Islet of Langerhans (tissue), 1 donor: ENCODE data around the gene TMEM209.
"Not testable (repeated sequence)": the region's sequence is repeated elsewhere in the genome, so short reads cannot be mapped to it uniquely, and the experiment has no call there.

Source experiments
- FAIRE-seq: peaks from one replicate; lab custom pipeline; 2011; peaks lifted over from hg19 to GRCh38; lab: Jason Lieb, UNC

TMEM209 gene

GRCh38 chr7:130162196-130162595 lies 43.0 kb downstream of the TMEM209 start:
- FAIRE-seq, result no peak

- FAIRE-seq, result no peak
These were observed 44.8 kb downstream of the TMEM209 start for GRCh38 chr7:130160455-130160854.

DNA sequence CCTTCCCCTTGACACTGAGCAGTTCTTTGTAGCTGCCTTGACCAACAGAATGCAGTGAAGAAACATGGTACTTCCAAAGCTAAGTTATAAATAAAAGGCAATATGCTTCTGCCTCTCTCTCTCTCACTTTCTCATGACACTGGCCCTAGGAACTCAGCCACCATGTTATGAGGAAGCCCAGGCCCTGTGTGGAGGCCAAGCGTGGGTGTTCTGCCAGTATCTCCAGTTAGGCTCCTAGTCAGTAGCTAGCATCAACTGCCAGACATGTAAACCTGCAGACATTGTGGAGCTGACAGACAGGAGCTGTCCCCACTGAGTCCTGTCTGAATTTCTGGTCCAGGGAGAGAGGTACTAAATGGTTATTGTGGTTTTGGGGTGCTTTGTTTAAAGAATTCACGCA lies 45.2 kb downstream of the TMEM209 start:
- no peak for FAIRE-seq

GRCh38 chr7:130157700-130158099 lies 47.5 kb downstream of the TMEM209 start:
- no peak for FAIRE-seq

DNA sequence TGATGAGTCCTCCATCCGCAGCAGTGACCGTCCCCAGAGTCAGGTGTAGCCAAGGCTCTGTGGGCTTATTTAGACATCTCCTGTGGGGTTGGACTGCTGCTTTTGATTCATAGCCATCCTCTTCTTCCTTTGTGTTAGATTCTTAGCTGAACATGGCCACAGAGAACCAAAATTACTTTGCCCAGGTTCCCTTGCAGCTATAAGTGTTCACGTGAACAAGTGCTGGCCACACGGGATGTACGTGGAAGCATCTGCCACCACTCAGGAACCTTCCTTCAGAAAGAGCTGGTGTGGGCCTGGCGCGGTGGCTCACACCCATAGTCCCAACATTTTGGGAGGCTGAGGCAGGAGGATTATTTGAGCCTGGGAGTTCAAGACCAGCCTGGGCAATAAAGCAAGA lies 49.1 kb downstream of the TMEM209 start:
- no peak for FAIRE-seq

GRCh38 chr7:130154501-130155317 lies 50.5 kb downstream of the TMEM209 start:
- no peak for FAIRE-seq

- FAIRE-seq, result no peak
These were observed 51.1 kb downstream of the TMEM209 start for GRCh38 chr7:130154131-130154500.

GRCh38 chr7:130153211-130153908 lies 51.8 kb downstream of the TMEM209 start:
- FAIRE-seq, result no peak

GRCh38 chr7:130152493-130153210 lies 52.6 kb downstream of the TMEM209 start:
- no peak for FAIRE-seq

- FAIRE-seq, result no peak
These were observed 53.4 kb downstream of the TMEM209 start for GRCh38 chr7:130151591-130152492.

DNA sequence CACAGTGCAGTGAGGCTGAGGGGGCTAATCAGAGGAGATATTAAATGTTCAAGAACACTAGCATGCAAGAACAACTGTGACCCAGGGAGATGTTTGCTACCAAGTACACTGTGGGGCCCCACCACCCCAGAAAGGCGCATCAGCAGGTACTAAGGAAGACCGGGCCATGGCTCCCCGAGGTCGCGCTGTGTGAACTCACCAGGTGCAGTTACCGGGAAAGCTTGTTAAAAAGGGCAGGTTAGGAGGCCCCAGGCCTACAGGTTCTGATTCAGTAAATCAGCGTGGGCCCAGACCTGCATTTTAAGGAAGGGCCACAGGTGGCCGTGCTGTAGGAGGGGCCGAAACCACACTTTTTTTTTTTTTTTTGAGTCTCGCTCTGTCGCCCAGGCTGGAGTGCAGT lies 54.6 kb downstream of the TMEM209 start:
- FAIRE-seq, result no peak

DNA sequence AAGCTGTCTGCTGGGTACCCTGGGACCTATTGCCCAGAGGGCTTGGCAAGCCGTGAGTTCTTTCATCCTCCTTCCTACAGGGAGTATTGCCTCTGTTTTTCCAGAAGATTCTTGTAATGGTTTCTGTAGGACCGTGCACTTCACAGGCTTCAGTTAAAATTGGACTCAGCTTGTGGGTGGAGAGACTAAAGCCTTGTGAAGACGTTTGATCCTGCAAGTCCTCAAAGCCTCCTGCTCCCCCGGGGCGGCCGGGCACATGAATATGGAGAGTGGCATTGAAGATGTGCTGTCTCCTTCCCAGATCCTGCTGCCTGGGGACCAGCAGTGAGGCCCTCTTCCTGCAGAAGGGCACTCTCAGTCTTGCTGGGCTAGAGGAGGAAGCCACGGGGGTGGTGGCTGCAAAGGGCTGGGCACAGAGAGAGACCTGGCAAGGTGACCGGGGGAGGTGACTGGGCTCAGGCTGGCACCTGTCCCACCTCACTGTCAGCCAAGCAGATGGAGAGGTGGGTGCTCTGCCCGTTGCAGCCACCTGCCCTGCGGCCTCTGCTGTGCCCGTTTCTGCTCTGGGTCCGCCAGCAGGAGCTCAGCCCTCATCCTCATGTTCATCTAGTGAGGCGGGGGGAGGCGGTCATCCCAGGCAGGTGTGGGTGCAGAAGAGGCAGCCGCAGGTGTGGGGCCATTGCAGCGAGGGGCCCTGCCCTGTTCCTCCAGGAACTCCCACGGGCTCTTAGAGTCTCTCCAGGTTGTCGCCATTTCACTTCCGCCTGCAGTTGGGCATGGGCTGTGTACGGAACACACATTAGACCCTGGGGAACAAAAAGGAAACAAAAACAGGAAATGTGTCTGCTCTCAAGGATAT lies 55.7 kb downstream of the TMEM209 start:
- FAIRE-seq, result no peak

DNA sequence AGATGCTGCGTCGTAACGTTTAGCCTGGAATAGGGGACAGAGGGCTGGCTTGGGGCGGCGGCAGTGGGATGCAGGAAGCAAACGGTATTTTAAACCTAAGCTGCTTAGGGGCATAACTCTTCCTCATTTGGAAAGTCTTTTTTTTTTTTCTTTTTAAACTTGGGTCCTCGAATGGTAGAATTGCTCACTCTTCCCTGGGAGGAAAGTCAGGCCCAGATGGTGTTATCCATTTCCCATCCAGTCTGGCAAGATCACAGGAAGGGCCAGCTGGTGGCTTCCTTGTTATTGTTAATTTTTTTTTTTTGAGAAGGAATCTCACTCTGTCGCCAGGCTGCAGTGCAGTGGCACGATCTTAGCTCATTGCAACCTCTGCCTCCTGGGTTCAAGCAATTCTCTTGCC lies 56.6 kb downstream of the TMEM209 start:
- no peak for FAIRE-seq

- no peak for FAIRE-seq
These were observed 57.4 kb downstream of the TMEM209 start for GRCh38 chr7:130147710-130148325.

GRCh38 chr7:130146693-130147405 lies 58.4 kb downstream of the TMEM209 start:
- no peak for FAIRE-seq

GRCh38 chr7:130146142-130146541 lies 59.1 kb downstream of the TMEM209 start:
- FAIRE-seq, result not testable (repeated sequence)

DNA sequence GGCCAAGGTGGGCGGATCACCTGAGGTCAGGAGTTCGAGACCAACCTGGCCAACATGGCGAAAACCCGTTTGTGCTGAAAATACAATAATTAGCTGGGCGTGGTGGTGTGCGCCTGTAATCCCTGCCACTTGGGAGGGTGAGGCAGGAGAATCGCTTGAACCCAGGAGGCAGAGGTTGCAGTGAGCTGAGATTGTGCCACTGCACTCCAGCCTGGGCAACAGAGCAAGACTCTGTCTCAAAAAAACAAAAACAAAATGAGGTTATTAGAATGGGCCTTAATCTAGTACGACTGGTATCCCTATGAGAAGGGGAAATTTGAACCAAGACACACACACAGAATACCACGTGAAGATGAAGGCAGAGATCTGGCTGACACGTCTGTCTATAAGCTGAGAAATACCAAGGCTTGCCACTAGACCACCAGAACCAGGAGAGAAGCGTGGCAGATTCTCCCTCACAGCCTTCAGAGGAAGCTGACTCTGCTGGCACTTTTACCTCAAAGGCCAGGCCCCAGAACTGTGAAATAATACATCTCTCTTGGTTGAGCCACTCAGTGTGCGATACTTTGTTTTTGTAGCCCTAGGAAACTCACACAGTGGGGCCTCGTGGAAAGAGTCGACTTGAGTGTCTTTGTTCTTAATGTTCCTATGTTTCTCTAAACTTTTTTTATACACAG lies 59.6 kb downstream of the TMEM209 start:
- FAIRE-seq, result no peak

- FAIRE-seq, result peak; percentile 85
These were observed 60.7 kb downstream of the TMEM209 start for GRCh38 chr7:130144312-130145171.

- no peak for FAIRE-seq
These were observed 61.3 kb downstream of the TMEM209 start for GRCh38 chr7:130143986-130144311.
